HepG2 (cell line): Measurements from ENCODE around the gene ZNF691. TPM values are rescaled to one million over a fixed set of nuclear protein-coding genes. Genes with fewer than 3 reads are reported as not detected.

Source experiments
- ATAC-seq: fragments of 200-7000 bp; cut with Tn5 transposase; 3 replicates; pipeline ENCODE4 v1.9.1; 2020; ENCODE audit warnings: mild to moderate bottlenecking, moderate library complexity
- BruUV-seq: library from RNA; stranded (reverse); fragments of 400-500 nt; replicated peaks from 2 replicates; lab custom pipeline; 2021; lab: Mats Ljungman, UMichigan
- CTCF ChIA-PET: fragments of 300-600 bp; formaldehyde crosslinking; extraction: SDS; loops from one replicate; lab custom pipeline; 2021; ENCODE audit warnings: low total read pairs, inconsistent platforms, low intra/inter-chr PET ratio; lab: Yijun Ruan, JAX
- POLR2A ChIA-PET: fragments of 350-600 bp; sonication (Branson Sonifier 250); formaldehyde crosslinking; loops from one replicate; lab custom pipeline; 2020; ENCODE audit warnings: antibody characterized with exemption, inconsistent platforms; lab: Yijun Ruan, JAX
- DNase-seq: peaks from one replicate; pipeline ENCODE4 v3.0.0-alpha.2; 2015; ENCODE audit warnings: low spot score
- FAIRE-seq: peaks from 3 replicates; lab custom pipeline; 2011; peaks lifted over from hg19 to GRCh38; lab: Jason Lieb, UNC
- H2AFZ ChIP-seq: one replicate; pipeline ENCODE4 v1.6.1; 2011; ENCODE audit warnings: low read length, inconsistent platforms
- H3K27ac ChIP-seq: fragments of 300-600 bp; 3 replicates; pipeline ENCODE4 v1.8.0; 2011; ENCODE audit warnings: mixed run types, mild to moderate bottlenecking, mixed read lengths, low read length, inconsistent platforms; ENCODE audit not compliant: insufficient read depth; ENCODE audit errors: extremely low read length
- H3K27me3 ChIP-seq, 2 experiments: fragments of 200-600 bp in 1 of 2; 2 replicates in 1 of 2; 3 replicates in 1 of 2; pipeline versions ENCODE4 v1.6.0 to v1.8.0; 2011; ENCODE audit warnings: low read length in 2 of 2, mild to moderate bottlenecking in 2 of 2, moderate library complexity in 2 of 2, inconsistent platforms in 1 of 2; ENCODE audit not compliant: insufficient read depth in 2 of 2, control insufficient read depth in 1 of 2
- H3K36me3 ChIP-seq, 2 experiments: fragments of 200-600 bp in 1 of 2; replicated peaks in 1 of 2; 2 replicates in 1 of 2; 3 replicates in 1 of 2; pipeline versions ENCODE4 v1.5.1 to v1.8.0; 2011; ENCODE audit warnings: low read length in 2 of 2, inconsistent platforms in 1 of 2; ENCODE audit not compliant: insufficient read depth in 2 of 2, control insufficient read depth in 1 of 2
- H3K4me1 ChIP-seq: 2 replicates; pipeline ENCODE4 v1.5.1; 2012; ENCODE audit warnings: low read length, inconsistent platforms; ENCODE audit not compliant: insufficient read depth
- H3K4me2 ChIP-seq: 2 replicates; pipeline ENCODE4 v1.6.0; 2011; ENCODE audit warnings: low read depth, low read length, inconsistent platforms
- H3K4me3 ChIP-seq, 3 experiments: fragments of 200-600 bp in 1 of 3; sonication (generic), shearing (Covaris generic) in 1 of 3; replicated peaks in 1 of 3; 2 replicates each; pipeline ENCODE4 v1.5.1; 2011 to 2016; ENCODE audit warnings: low read length in 3 of 3, inconsistent platforms in 2 of 3, low read depth in 2 of 3, mild to moderate bottlenecking in 2 of 3, control low read depth in 1 of 3, mixed read lengths in 1 of 3; ENCODE audit not compliant: insufficient read depth in 1 of 3
- H3K79me2 ChIP-seq: one replicate; pipeline ENCODE4 v1.6.1; 2011; ENCODE audit warnings: low read length, inconsistent platforms; ENCODE audit not compliant: insufficient read depth
- H3K9ac ChIP-seq: 2 replicates; pipeline ENCODE4 v1.6.0; 2011; ENCODE audit warnings: mild to moderate bottlenecking, low read depth, low read length, inconsistent platforms; ENCODE audit not compliant: insufficient read depth
- H3K9me3 ChIP-seq: 2 replicates; pipeline ENCODE4 v1.5.1; 2012; ENCODE audit warnings: mild to moderate bottlenecking, low read length
- H4K20me1 ChIP-seq: 2 replicates; pipeline ENCODE4 v1.6.0; 2011; ENCODE audit warnings: inconsistent platforms, mild to moderate bottlenecking, low read length, moderate library complexity; ENCODE audit not compliant: insufficient read depth
- DPF2 ChIP-seq: sonication (generic); formaldehyde crosslinking; IDR thresholded peaks from 2 replicates; pipeline ENCODE4 v1.4.0; 2020; ENCODE audit warnings: mild to moderate bottlenecking, low read depth, missing genetic modification reagents, borderline replicate concordance
- SP1 ChIP-seq, 2 experiments: fragments of 450-650 bp in 1 of 2; sonication (generic) in 1 of 2; formaldehyde crosslinking in 1 of 2; IDR thresholded peaks; 2 replicates each; pipeline versions ENCODE4 v1.4.0 to v1.6.1; 2016 to 2020; ENCODE audit warnings: missing genetic modification reagents in 1 of 2
- TBX2 ChIP-seq: sonication (generic); formaldehyde crosslinking; IDR thresholded peaks from 2 replicates; pipeline ENCODE4 v1.5.0; 2020; ENCODE audit warnings: missing genetic modification reagents, mild to moderate bottlenecking, borderline replicate concordance
- UBTF ChIP-seq: sonication (generic); formaldehyde crosslinking; IDR thresholded peaks from 2 replicates; pipeline ENCODE4 v1.4.0; 2020; ENCODE audit warnings: mild to moderate bottlenecking, missing genetic modification reagents
- ZNF160 ChIP-seq: sonication (generic); formaldehyde crosslinking; IDR thresholded peaks from 2 replicates; pipeline ENCODE4 v1.8.0; 2022; ENCODE audit warnings: mild to moderate bottlenecking, inconsistent platforms, missing genetic modification reagents
- ZNF235 ChIP-seq: sonication (generic); formaldehyde crosslinking; IDR thresholded peaks from 2 replicates; pipeline ENCODE4 v1.8.1; 2023; ENCODE audit warnings: mild to moderate bottlenecking, missing genetic modification reagents, borderline replicate concordance
- ZNF530 ChIP-seq: sonication (generic); formaldehyde crosslinking; IDR thresholded peaks from 2 replicates; pipeline ENCODE4 v1.5.0; 2020; ENCODE audit warnings: low read depth, mild to moderate bottlenecking, missing genetic modification reagents
- ZUFSP ChIP-seq: sonication (generic); formaldehyde crosslinking; IDR thresholded peaks from 2 replicates; pipeline ENCODE4 v1.9.0; 2021; ENCODE audit warnings: missing genetic modification reagents, mild to moderate bottlenecking, borderline replicate concordance
- whole genome bisulfite sequencing: methylation state at CpG from one replicate; pipeline ENCODE4 v1.1.6; 2017; ENCODE audit warnings: low lambda C conversion rate; 5-methylcytosine and 5-hydroxymethylcytosine counted together
- in situ Hi-C: cut with HindIII; loops from 2 replicates; pipeline ENCODE4 v1.10.0; 2017; ENCODE audit warnings: low pct_unique_long_range_greater_than_20kb; ENCODE audit not compliant: extremely low pct_ligation_motif_present
- intact Hi-C: fragments of 100-400 bp; cut with micrococcal nuclease; formaldehyde crosslinking; loops from one replicate; pipeline ENCODE4 v1.10.0; 2022; ENCODE audit not compliant: unreplicated experiment
- polyA plus RNA-seq, 8 experiments: library from polyadenylated mRNA; depleted of rRNA in 3 of 8; stranded (reverse) in 7 of 8; unstranded in 1 of 8; fragments of >200 nt; fragmentation: Illumina TruSeq in 4 of 8; extraction: Trizol in 4 of 8; gene quantifications; 2 replicates each; pipeline versions ENCODE4 v1.2.1 to v1.2.3, GENCODE V29; 2011 to 2016; ENCODE audit warnings: low read depth in 4 of 8, missing spikeins in 1 of 8, mixed read lengths in 1 of 8; ENCODE audit not compliant: insufficient read depth in 1 of 8
- total RNA-seq, 5 experiments: library from RNA; depleted of rRNA; stranded (reverse); fragments of >200 nt; fragmentation: Illumina TruSeq; extraction: Trizol; gene quantifications; 2 replicates each; pipeline ENCODE4 v1.2.3, GENCODE V29; 2016; ENCODE audit warnings: low read depth in 1 of 5
- TF ChIP-seq, protein P1 (sequence below): IDR thresholded peaks from 2 replicates; pipeline ENCODE4 v1.6.1; 2016; ENCODE audit warnings: control low read depth
- TF ChIP-seq, protein P2 (sequence below): sonication (generic); formaldehyde crosslinking; IDR thresholded peaks from 2 replicates; pipeline ENCODE4 v1.8.1; 2023; ENCODE audit warnings: mild to moderate bottlenecking, missing genetic modification reagents, borderline replicate concordance
- TF ChIP-seq, protein P3 (sequence below): fragments of 450-650 bp; IDR thresholded peaks from 2 replicates; pipeline ENCODE4 v1.6.1; 2017; ENCODE audit warnings: mild to moderate bottlenecking

The ZNF691 gene
- total and polyA plus RNA-seq, 2 of the 13 experiments (the other 11 are each of a cell fraction or from before 2014, with no cell fraction given), result 7.6 to 7.8 TPM

- TF ChIP-seq, protein P1, sequence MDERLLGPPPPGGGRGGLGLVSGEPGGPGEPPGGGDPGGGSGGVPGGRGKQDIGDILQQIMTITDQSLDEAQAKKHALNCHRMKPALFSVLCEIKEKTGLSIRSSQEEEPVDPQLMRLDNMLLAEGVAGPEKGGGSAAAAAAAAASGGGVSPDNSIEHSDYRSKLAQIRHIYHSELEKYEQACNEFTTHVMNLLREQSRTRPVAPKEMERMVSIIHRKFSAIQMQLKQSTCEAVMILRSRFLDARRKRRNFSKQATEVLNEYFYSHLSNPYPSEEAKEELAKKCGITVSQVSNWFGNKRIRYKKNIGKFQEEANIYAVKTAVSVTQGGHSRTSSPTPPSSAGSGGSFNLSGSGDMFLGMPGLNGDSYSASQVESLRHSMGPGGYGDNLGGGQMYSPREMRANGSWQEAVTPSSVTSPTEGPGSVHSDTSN (CRISPR knock-in tag), result no peak
- TF ChIP-seq SP1 (IDR thresholded peaks at IDR 0.05), result no peak
- TF ChIP-seq SP1 (CRISPR knock-in tag; IDR thresholded peaks at IDR 0.05), result peak; percentile 74
- TF ChIP-seq ZNF160, result no peak
- peak; percentile 44; the same call in 1 of the 2 replicates for TF ChIP-seq TBX2 (CRISPR knock-in tag)
- TF ChIP-seq ZUFSP (CRISPR knock-in tag), result no peak
Measured at GRCh38 chr1:42816585-42817439, 29.6 kb upstream of the ZNF691 start, which contains the start of the genes ERMAP and SVBP (continued).

DNA sequence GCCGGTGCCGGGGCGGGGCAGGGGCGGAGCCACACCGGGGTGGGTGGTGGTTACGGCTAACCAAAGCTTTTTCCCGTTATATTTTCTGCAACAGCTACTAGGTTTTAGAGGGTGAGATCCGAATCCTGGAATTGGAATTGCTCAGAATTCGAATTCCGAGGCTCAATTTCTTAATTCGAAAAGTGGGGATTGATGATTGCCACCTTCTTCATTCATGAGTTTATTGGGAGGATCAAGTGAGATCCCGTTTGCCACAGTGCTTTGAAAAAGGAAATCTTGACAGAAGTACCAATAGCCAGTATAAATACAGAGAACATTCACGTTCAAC lies 29.0 kb upstream of the ZNF691 start:
- Histone ChIP-seq H3K79me2 (peaks cover 7% of the 10 kb centered on the region), H3K4me3 (peak overlapping the region; percentile 61 to 87 (median 84)), H3K9me3 (no peaks in the 10 kb centered on the region), H3K4me1 (peaks cover 38% of the 10 kb centered on the region), H4K20me1 (no peaks in the 10 kb centered on the region), H3K4me2 (peak overlapping the region; percentile 73), H2AFZ (peak overlapping the region; percentile 94), H3K27ac (peak overlapping the region; percentile 100), H3K9ac (peak overlapping the region; percentile 93), H3K27me3 (no peaks in the 10 kb centered on the region; a peak in 1 of 5 replicates), H3K36me3 (peaks cover 0 to 1% of the 10 kb centered on the region in 2 experiments; a peak in 1 of 5 replicates)
- 5% methylated on average over 11 of the region's 13 CpGs for WGBS
- peak; percentile 6 for DNase-seq
- intact Hi-C loops, result loop anchor here (5.0 kb wide), 1 partner anchor 50 kb away; the partner anchor contains the start of genes C1orf50 and P3H1
- BruUV-seq, result no TSS peak
- ChIA-PET POLR2A (interaction anchor here (0.7 to 3.1 kb wide), 3 partner anchors 9 to 51 kb away, joined by 3 to 37 read pairs (median 25); partner anchors contain the start of genes C1orf50, P3H1 and ZNF691), CTCF (no interaction called here)
- no peak for FAIRE-seq
- ATAC-seq, result no peak; the same call in 2 of the 3 replicates
- in situ Hi-C loops, result no loop called here
- no peak for TF ChIP-seq UBTF
- TF ChIP-seq DPF2 (CRISPR knock-in tag), result no peak
- TF ChIP-seq, protein P2, sequence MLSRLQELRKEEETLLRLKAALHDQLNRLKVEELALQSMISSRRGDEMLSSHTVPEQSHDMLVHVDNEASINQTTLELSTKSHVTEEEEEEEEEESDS, result no peak
- peak; percentile 15; the same call in 1 of the 2 replicates for TF ChIP-seq ZNF235 (CRISPR knock-in tag)
- TF ChIP-seq, protein P3, sequence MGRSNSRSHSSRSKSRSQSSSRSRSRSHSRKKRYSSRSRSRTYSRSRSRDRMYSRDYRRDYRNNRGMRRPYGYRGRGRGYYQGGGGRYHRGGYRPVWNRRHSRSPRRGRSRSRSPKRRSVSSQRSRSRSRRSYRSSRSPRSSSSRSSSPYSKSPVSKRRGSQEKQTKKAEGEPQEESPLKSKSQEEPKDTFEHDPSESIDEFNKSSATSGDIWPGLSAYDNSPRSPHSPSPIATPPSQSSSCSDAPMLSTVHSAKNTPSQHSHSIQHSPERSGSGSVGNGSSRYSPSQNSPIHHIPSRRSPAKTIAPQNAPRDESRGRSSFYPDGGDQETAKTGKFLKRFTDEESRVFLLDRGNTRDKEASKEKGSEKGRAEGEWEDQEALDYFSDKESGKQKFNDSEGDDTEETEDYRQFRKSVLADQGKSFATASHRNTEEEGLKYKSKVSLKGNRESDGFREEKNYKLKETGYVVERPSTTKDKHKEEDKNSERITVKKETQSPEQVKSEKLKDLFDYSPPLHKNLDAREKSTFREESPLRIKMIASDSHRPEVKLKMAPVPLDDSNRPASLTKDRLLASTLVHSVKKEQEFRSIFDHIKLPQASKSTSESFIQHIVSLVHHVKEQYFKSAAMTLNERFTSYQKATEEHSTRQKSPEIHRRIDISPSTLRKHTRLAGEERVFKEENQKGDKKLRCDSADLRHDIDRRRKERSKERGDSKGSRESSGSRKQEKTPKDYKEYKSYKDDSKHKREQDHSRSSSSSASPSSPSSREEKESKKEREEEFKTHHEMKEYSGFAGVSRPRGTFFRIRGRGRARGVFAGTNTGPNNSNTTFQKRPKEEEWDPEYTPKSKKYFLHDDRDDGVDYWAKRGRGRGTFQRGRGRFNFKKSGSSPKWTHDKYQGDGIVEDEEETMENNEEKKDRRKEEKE, result no peak
- TF ChIP-seq ZNF530 (CRISPR knock-in tag), result no peak
